Ishikawa (cell line): ENCODE measurements around the gene MADD.

Experiments
- EGR1 ChIP-seq: IDR thresholded peaks from 2 replicates; pipeline ENCODE4 v1.6.1; 2012
- REST ChIP-seq: IDR thresholded peaks from 2 replicates; pipeline ENCODE4 v1.6.1; 2012; ENCODE audit warnings: low read depth, mild to moderate bottlenecking
- TAF1 ChIP-seq: IDR thresholded peaks from 2 replicates; pipeline ENCODE4 v1.6.1; 2012; ENCODE audit warnings: low read depth, mild to moderate bottlenecking

DNA sequence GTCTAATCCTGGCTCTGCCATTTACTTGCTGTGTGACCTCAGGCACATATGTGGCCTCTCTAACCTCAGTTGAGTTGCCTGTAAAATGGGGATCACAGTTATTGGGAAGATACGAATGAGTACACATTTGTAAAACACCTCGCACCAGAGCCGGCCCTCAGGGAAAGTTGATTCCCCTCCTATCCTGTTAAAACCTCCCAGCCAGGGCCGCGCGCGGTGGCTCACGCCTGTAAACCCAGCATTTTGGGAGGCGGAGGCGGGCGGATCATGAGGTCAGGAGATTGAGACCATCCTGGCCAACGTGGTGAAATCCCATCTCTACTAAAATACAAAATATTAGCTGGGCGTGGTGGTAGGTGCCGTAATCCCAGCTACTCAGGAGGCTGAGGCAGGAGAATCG lies 90.4 kb downstream of the MADD start:
- TF ChIP-seq EGR1 (no peak), REST (no peak), TAF1 (no peak)
